Motor neuron (in vitro differentiated cells): Measurements from ENCODE around the gene IRF2. TPM values are rescaled to one million over a fixed set of nuclear protein-coding genes. Genes with fewer than 3 reads are reported as not detected.

ENCODE experiments used
- ATAC-seq, 8 experiments: fragments of 200-7000 bp; cut with Tn5 transposase; replicated peaks in 6 of 8; 2 replicates each; pipeline ENCODE4 v1.8.0; 2021; ENCODE audit warnings: mild to moderate bottlenecking in 8 of 8, moderate library complexity in 8 of 8
- H3K27ac ChIP-seq, 2 donors: fragments of 250-450 bp; sonication (Bioruptor Pico); 2 replicates each; pipeline ENCODE4 v1.9.0; 2021; ENCODE audit warnings: antibody characterized with exemption in 2 of 2, mild to moderate bottlenecking in 2 of 2, moderate library complexity in 1 of 2
- H3K4me1 ChIP-seq, 2 donors: fragments of 250-450 bp; sonication (Bioruptor Pico); replicated peaks in 1 of 2; 2 replicates each; pipeline ENCODE4 v1.6.1; 2021; ENCODE audit warnings: antibody characterized with exemption in 2 of 2, mild to moderate bottlenecking in 2 of 2, moderate library complexity in 1 of 2
- H3K4me3 ChIP-seq, 5 donors: fragments of 250-450 bp; sonication (Bioruptor Pico); 2 replicates each; pipeline ENCODE4 v1.9.0; 2021; ENCODE audit warnings: antibody characterized with exemption in 5 of 5, mild to moderate bottlenecking in 5 of 5, moderate library complexity in 4 of 5
- WGBS, 10 experiments: fragments of 450-650 bp; shearing (Covaris generic); methylation state at CpG; one replicate each; pipeline ENCODE4 v1.0.0; 2022; 5-methylcytosine and 5-hydroxymethylcytosine counted together
- in situ Hi-C, 9 experiments: fragments of 400-800 bp; cut with MboI; loops; one replicate each; pipeline ENCODE4 v1.15.0; 2021; ENCODE audit warnings: low sequenced_read_pairs in 9 of 9, low pct_unique_long_range_greater_than_20kb in 2 of 9; ENCODE audit not compliant: unreplicated experiment in 9 of 9
- total RNA-seq, 8 experiments: library from RNA; unstranded; fragments of 300-600 nt; gene quantifications; 2 replicates each; pipeline versions ENCODE4 v1.2.3 to v1.2.4, GENCODE V29; 2022

IRF2 gene
- total RNA-seq, 8 experiments from 2014 or later = 6.3 to 36.7 (median 15.3) TPM

GRCh38 chr4:184417802-184418511, 56.4 kb downstream of the IRF2 start:
- no peak overlapping the region for H3K4me3 ChIP-seq
- no peaks in the 10 kb centered on the region for H3K4me1 ChIP-seq
- 60 to 100% (median 87%) methylated on average over 1 to 8 of the region's 8 CpGs for WGBS, 10 experiments
- in situ Hi-C loops = no loop called here
- no peak overlapping the region for H3K27ac ChIP-seq
- peak in 7 of 8 experiments; percentile 43 to 99 (median 85) for ATAC-seq

- Histone ChIP-seq H3K4me1 (no peaks in the 10 kb centered on the region), H3K27ac (no peak overlapping the region), H3K4me3 (no peak overlapping the region)
- peak in 5 of 8 experiments; percentile 17 to 83 (median 47) for ATAC-seq
- whole genome bisulfite sequencing, 10 experiments = 25 to 100% (median 91%) methylated on average over 1 to 12 of the region's 12 CpGs; no CpG with 5 or more reads in 3 of the 10 experiments
- in situ Hi-C loops = no loop called here
Observed at GRCh38 chr4:184416913-184417734, 57.2 kb downstream of the IRF2 start.

GRCh38 chr4:184415071-184415470, 59.3 kb downstream of the IRF2 start:
- in situ Hi-C loops = no loop called here
- no peak for ATAC-seq
- 67 to 100% (median 94%) methylated on average over 1 to 4 of the region's 6 CpGs; no CpG with 5 or more reads in 1 of the 10 experiments for WGBS, 10 experiments
- Histone ChIP-seq H3K27ac (no peak overlapping the region), H3K4me3 (no peak overlapping the region), H3K4me1 (no peaks in the 10 kb centered on the region)

- in situ Hi-C loops = no loop called here
- Histone ChIP-seq H3K27ac (no peak overlapping the region), H3K4me3 (no peak overlapping the region), H3K4me1 (peaks cover 0 to 3% of the 10 kb centered on the region in 2 donors)
- WGBS, 10 experiments = 80 to 94% (median 90%) methylated on average over 1 to 12 of the region's 13 CpGs; no CpG with 5 or more reads in 2 of the 10 experiments
- ATAC-seq = no peak
Observed at GRCh38 chr4:184413261-184414046, 60.9 kb downstream of the IRF2 start.

- Histone ChIP-seq H3K4me1 (peaks cover 0 to 6% of the 10 kb centered on the region in 2 donors), H3K27ac (no peak overlapping the region), H3K4me3 (no peak overlapping the region)
- ATAC-seq = no peak
- in situ Hi-C loops = no loop called here
- WGBS, 10 experiments = 73 to 100% (median 97%) methylated on average over 2 to 6 of the region's 6 CpGs; no CpG with 5 or more reads in 1 of the 10 experiments
Observed at GRCh38 chr4:184410748-184411147, 63.6 kb downstream of the IRF2 start.

- no peak for ATAC-seq
- in situ Hi-C loops = no loop called here
- peaks cover 0 to 6% of the 10 kb centered on the region in 2 donors for H3K4me1 ChIP-seq
- WGBS, 10 experiments = 88 to 100% (median 94%) methylated on average over 2 to 10 of the region's 12 CpGs
- H3K4me3 ChIP-seq = no peak overlapping the region
- no peak overlapping the region for H3K27ac ChIP-seq
Observed at GRCh38 chr4:184409911-184410692, 64.2 kb downstream of the IRF2 start.

GRCh38 chr4:184409502-184409901, 64.8 kb downstream of the IRF2 start:
- in situ Hi-C loops = no loop called here
- 80 to 100% (median 100%) methylated on average over 1 to 8 of the region's 9 CpGs for WGBS, 10 experiments

GRCh38 chr4:184408684-184409081, 65.7 kb downstream of the IRF2 start:
- in situ Hi-C loops = no loop called here
- H3K4me3 ChIP-seq = no peak overlapping the region
- ATAC-seq = no peak
- peaks cover 0 to 6% of the 10 kb centered on the region in 2 donors for H3K4me1 ChIP-seq
- 63 to 100% (median 80%) methylated on average over 1 to 2 of the region's 3 CpGs; no CpG with 5 or more reads in 3 of the 10 experiments for WGBS, 10 experiments
- H3K27ac ChIP-seq = no peak overlapping the region

More at GRCh38 chr4:184409502-184409901, 64.8 kb downstream of the IRF2 start:
- Histone ChIP-seq H3K27ac (no peak overlapping the region), H3K4me1 (peaks cover 0 to 6% of the 10 kb centered on the region in 2 donors), H3K4me3 (no peak overlapping the region)
- ATAC-seq = no peak

- no peak overlapping the region for H3K27ac ChIP-seq
- in situ Hi-C loops = no loop called here
- peak in 2 of 8 experiments; percentile 50 to 56 for ATAC-seq
- no peak overlapping the region for H3K4me3 ChIP-seq
- 24 to 77% (median 56%) methylated on average over 2 to 6 of the region's 8 CpGs for WGBS, 10 experiments
- H3K4me1 ChIP-seq = peaks cover 0 to 8% of the 10 kb centered on the region in 2 donors
Observed at GRCh38 chr4:184408021-184408683, 66.2 kb downstream of the IRF2 start.

- Histone ChIP-seq H3K27ac (no peak overlapping the region), H3K4me1 (peaks cover 8 to 20% of the 10 kb centered on the region in 2 donors), H3K4me3 (no peak overlapping the region)
- ATAC-seq = peak in 1 of 8 experiments; percentile 41
- 51 to 100% (median 90%) methylated on average over 2 to 6 of the region's 6 CpGs; no CpG with 5 or more reads in 3 of the 10 experiments for WGBS, 10 experiments
- in situ Hi-C loops = no loop called here
Observed at GRCh38 chr4:184406958-184407391, 67.4 kb downstream of the IRF2 start.

GRCh38 chr4:184404047-184404446, 70.3 kb downstream of the IRF2 start:
- Histone ChIP-seq H3K27ac (no peak overlapping the region), H3K4me3 (no peak overlapping the region), H3K4me1 (peaks cover 20 to 30% of the 10 kb centered on the region in 2 donors)
- no peak for ATAC-seq
- in situ Hi-C loops = no loop called here

GRCh38 chr4:184403384-184403781, 71.0 kb downstream of the IRF2 start:
- H3K4me3 ChIP-seq = no peak overlapping the region
- no peak overlapping the region for H3K27ac ChIP-seq
- H3K4me1 ChIP-seq = peaks cover 20 to 27% of the 10 kb centered on the region in 2 donors
- in situ Hi-C loops = no loop called here
- no peak for ATAC-seq
- 60 to 71% (median 63%) methylated on average over 1 of the region's 1 CpG; no CpG with 5 or more reads in 6 of the 10 experiments for WGBS, 10 experiments
